Measurements from ENCODE around the gene RAB24. TPM values are rescaled to one million over a fixed set of nuclear protein-coding genes. Genes with fewer than 3 reads are reported as not detected.

Gene RAB24
- total and polyA plus RNA-seq, 8 donors, result 1.8 to 87.2 (median 22.2) TPM

- Histone ChIP-seq H3K27me3 (no peaks in the 10 kb centered on the region), H3K9me3 (no peaks in the 10 kb centered on the region), H3K36me3 (peaks cover 55 to 93% (median 90%) of the 10 kb centered on the region in 4 donors), H3K27ac (no peak overlapping the region), H3K4me1 (peaks cover 0 to 5% (median 0%) of the 10 kb centered on the region in 4 donors), H3K4me3 (no peak overlapping the region)
- 81 to 92% (median 88%) methylated on average over 30 to 35 of the region's 35 CpGs for WGBS, 5 donors
- TF ChIP-seq POLR2AphosphoS5 (IDR thresholded peaks at IDR 0.05) (no peak), POLR2A (IDR thresholded peaks at IDR 0.05) (no peak), EP300 (IDR thresholded peaks at IDR 0.05) (no peak)
- TF ChIP-seq, protein P1, sequence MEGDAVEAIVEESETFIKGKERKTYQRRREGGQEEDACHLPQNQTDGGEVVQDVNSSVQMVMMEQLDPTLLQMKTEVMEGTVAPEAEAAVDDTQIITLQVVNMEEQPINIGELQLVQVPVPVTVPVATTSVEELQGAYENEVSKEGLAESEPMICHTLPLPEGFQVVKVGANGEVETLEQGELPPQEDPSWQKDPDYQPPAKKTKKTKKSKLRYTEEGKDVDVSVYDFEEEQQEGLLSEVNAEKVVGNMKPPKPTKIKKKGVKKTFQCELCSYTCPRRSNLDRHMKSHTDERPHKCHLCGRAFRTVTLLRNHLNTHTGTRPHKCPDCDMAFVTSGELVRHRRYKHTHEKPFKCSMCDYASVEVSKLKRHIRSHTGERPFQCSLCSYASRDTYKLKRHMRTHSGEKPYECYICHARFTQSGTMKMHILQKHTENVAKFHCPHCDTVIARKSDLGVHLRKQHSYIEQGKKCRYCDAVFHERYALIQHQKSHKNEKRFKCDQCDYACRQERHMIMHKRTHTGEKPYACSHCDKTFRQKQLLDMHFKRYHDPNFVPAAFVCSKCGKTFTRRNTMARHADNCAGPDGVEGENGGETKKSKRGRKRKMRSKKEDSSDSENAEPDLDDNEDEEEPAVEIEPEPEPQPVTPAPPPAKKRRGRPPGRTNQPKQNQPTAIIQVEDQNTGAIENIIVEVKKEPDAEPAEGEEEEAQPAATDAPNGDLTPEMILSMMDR (IDR thresholded peaks at IDR 0.05), result no peak
- DNase-seq, result no peak
- intact Hi-C loops (cut with DNase I; ENCODE audit: low total_unique reads), result no loop called here
Observed at GRCh38 chr5:177332031-177332895, 28.7 kb upstream of the RAB24 start.

- no peak overlapping the region for H3K4me3 ChIP-seq
- no peak overlapping the region for H3K27ac ChIP-seq
- H3K27me3 ChIP-seq, result no peaks in the 10 kb centered on the region
- TF ChIP-seq EP300 (IDR thresholded peaks at IDR 0.05) (no peak), POLR2AphosphoS5 (IDR thresholded peaks at IDR 0.05) (no peak), POLR2A (IDR thresholded peaks at IDR 0.05) (no peak)
- TF ChIP-seq, protein P1 (IDR thresholded peaks at IDR 0.05), result no peak
- 76 to 85% (median 83%) methylated on average over 24 to 27 of the region's 27 CpGs for WGBS, 5 donors
- DNase-seq, result no peak
- H3K4me1 ChIP-seq, result peaks cover 0 to 8% (median 2%) of the 10 kb centered on the region in 4 donors
- no peaks in the 10 kb centered on the region for H3K9me3 ChIP-seq
- peaks cover 45 to 83% (median 80%) of the 10 kb centered on the region in 4 donors for H3K36me3 ChIP-seq
- intact Hi-C loops (cut with DNase I; ENCODE audit: low total_unique reads), result no loop called here
Observed at GRCh38 chr5:177330991-177331842, 27.7 kb upstream of the RAB24 start.

- H3K27ac ChIP-seq, result no peak overlapping the region
- no peaks in the 10 kb centered on the region for H3K27me3 ChIP-seq
- DNase-seq, result no peak
- WGBS, 5 donors, result 79 to 90% (median 88%) methylated on average over 5 to 6 of the region's 6 CpGs
- H3K9me3 ChIP-seq, result no peaks in the 10 kb centered on the region
- peaks cover 32 to 70% (median 66%) of the 10 kb centered on the region in 4 donors for H3K36me3 ChIP-seq
- no peak for TF ChIP-seq POLR2AphosphoS5 (IDR thresholded peaks at IDR 0.05)
- TF ChIP-seq, protein P1 (IDR thresholded peaks at IDR 0.05), result no peak
- no peak for TF ChIP-seq EP300 (IDR thresholded peaks at IDR 0.05)
- no peak for TF ChIP-seq POLR2A (IDR thresholded peaks at IDR 0.05)
- H3K4me3 ChIP-seq, result no peak overlapping the region
- H3K4me1 ChIP-seq, result peaks cover 0 to 12% (median 6%) of the 10 kb centered on the region in 4 donors
- intact Hi-C loops (cut with DNase I; ENCODE audit: low total_unique reads), result loop anchor here (10.0 kb wide), 1 partner anchor 45 kb away; no protein-coding TSS in a partner anchor
Observed at GRCh38 chr5:177329883-177330282, 26.4 kb upstream of the RAB24 start.

All from stomach (tissue), 9 donors.